WERI-Rb-1 (cell line): ENCODE measurements around the gene TBX18.
A peak's percentile ranks its signal among the peaks of the same experiment; 100 is the strongest.

ENCODE experiments used
- DNase-seq: peaks from one replicate; pipeline ENCODE4 v3.0.0-alpha.2; 2020
- H3K27ac ChIP-seq: fragments of 250-450 bp; sonication (Bioruptor Pico); 2 replicates; pipeline ENCODE4 v1.5.1; 2020; ENCODE audit warnings: mild to moderate bottlenecking, moderate library complexity
- H3K27me3 ChIP-seq: fragments of 250-450 bp; sonication (Bioruptor Pico); 2 replicates; pipeline ENCODE4 v1.5.1; 2021; ENCODE audit warnings: mild to moderate bottlenecking, low read depth, moderate library complexity; ENCODE audit not compliant: insufficient read depth, severe bottlenecking
- H3K36me3 ChIP-seq: fragments of 250-450 bp; sonication (Bioruptor Pico); 2 replicates; pipeline ENCODE4 v1.5.1; 2020; ENCODE audit warnings: mild to moderate bottlenecking, moderate library complexity
- H3K4me3 ChIP-seq: 2 replicates; pipeline ENCODE4 v1.5.1; 2011; ENCODE audit warnings: low read depth, mild to moderate bottlenecking, control low read depth, low read length
- H3K9me3 ChIP-seq: fragments of 250-450 bp; sonication (Bioruptor Pico); 2 replicates; pipeline ENCODE4 v1.5.1; 2021; ENCODE audit warnings: mild to moderate bottlenecking, moderate library complexity; ENCODE audit not compliant: severe bottlenecking
- TF ChIP-seq, protein P1 (sequence below): IDR thresholded peaks from 2 replicates; pipeline ENCODE4 v1.5.1; 2011; ENCODE audit warnings: low read depth, mild to moderate bottlenecking, control low read depth, inconsistent platforms, low read length

TBX18 gene

DNA sequence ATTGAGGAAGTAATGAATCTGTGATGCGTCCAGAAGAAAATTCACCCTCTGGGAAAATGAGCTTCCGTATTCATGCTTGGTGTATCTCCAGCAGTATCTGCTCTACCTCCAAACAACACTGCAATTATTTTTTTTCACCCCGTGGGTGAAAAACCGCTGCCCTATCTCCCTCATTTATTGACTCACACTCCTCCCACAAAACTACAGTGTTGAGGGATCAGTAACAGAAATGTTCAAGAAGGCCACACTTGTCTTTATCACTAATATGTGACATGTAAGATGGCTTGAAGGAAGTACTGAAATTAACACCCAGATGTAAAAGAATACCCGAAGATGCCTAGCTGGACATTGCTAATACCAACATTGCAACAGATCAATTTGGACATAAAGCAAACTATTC lies 4.9 kb upstream of the TBX18 start:
- DNase-seq: no peak
- no peaks in the 10 kb centered on the region for H3K36me3 ChIP-seq
- H3K4me3 ChIP-seq: no peak overlapping the region
- no peaks in the 10 kb centered on the region for H3K9me3 ChIP-seq
- H3K27me3 ChIP-seq: no peaks in the 10 kb centered on the region
- TF ChIP-seq, protein P1, sequence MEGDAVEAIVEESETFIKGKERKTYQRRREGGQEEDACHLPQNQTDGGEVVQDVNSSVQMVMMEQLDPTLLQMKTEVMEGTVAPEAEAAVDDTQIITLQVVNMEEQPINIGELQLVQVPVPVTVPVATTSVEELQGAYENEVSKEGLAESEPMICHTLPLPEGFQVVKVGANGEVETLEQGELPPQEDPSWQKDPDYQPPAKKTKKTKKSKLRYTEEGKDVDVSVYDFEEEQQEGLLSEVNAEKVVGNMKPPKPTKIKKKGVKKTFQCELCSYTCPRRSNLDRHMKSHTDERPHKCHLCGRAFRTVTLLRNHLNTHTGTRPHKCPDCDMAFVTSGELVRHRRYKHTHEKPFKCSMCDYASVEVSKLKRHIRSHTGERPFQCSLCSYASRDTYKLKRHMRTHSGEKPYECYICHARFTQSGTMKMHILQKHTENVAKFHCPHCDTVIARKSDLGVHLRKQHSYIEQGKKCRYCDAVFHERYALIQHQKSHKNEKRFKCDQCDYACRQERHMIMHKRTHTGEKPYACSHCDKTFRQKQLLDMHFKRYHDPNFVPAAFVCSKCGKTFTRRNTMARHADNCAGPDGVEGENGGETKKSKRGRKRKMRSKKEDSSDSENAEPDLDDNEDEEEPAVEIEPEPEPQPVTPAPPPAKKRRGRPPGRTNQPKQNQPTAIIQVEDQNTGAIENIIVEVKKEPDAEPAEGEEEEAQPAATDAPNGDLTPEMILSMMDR: no peak
- H3K27ac ChIP-seq: no peak overlapping the region

DNA sequence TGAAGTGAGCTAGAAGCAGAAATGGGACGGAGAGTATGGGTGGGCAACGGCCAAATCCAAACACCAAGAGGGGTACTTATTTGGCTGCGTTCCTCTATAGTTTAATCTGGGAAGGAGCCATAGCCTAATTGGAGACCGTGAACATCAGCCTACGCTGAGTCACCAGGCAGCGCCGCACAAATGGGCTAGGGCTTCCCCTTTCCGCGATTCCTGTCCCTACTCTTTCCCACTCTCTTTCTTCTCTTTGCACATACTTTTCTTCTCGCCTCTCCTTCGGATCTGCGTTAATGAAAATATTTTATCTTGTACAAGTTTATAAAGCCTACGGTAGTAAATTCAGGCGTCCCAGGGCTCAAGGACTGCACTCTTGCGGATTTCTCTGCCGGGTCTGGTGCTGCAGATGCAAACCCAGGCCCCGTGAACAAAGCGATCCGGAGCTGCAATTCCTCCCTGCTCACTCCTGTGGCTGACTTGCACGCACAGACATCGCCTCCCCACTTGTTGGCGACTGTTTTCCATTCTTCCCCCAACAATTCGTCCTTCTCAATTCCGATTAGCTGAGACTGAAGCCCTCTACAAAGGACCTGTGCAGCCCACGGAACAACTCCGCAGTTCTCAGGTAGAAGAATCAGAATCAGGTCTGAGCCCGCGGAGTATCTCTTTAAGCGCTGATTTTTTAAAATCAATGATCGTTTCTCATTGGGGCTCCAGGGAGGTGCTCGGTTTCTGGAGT lies 4.2 kb upstream of the TBX18 start:
- DNase-seq: peak; percentile 33
- H3K27ac ChIP-seq: no peak overlapping the region

DNA sequence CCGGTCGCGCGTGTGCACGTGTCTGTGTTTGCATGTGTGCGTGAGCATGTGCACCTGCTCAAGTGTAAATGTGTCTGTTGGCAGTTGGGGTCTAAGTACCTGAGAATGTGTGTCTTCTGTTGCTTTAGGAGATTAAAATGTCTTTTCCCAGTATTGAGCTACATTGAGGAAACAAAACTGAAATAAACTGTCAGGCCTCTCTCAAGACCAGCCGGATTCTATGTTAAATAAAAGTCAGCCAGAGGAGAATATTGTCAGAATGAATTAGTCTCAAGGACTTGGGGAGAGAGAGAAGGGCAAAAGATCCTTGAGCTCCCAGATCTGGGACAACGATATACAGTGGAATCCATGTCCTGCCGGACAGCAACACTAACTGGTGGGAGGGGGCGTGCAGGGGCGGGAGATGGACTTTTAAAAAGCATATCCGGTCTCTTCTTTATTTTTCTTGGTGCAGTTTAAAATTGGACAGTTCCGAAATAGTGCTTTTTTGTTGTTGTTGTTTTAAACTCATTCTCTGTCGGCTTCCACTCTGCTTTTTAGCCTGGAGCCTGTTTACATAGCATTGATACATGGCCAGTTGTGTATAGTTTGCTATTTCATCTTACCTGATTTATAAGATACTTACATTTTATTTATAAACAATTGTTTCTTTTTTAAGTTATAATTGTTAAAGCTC lies 3.3 kb upstream of the TBX18 start:
- no peaks in the 10 kb centered on the region for H3K9me3 ChIP-seq
- no peaks in the 10 kb centered on the region for H3K27me3 ChIP-seq

More for the DNA sequence above, 4.2 kb upstream of the TBX18 start:
- Histone ChIP-seq H3K27me3 (no peaks in the 10 kb centered on the region), H3K9me3 (no peaks in the 10 kb centered on the region), H3K4me3 (peak overlapping the region; percentile 26), H3K36me3 (no peaks in the 10 kb centered on the region)
- TF ChIP-seq, protein P1: no peak

DNA sequence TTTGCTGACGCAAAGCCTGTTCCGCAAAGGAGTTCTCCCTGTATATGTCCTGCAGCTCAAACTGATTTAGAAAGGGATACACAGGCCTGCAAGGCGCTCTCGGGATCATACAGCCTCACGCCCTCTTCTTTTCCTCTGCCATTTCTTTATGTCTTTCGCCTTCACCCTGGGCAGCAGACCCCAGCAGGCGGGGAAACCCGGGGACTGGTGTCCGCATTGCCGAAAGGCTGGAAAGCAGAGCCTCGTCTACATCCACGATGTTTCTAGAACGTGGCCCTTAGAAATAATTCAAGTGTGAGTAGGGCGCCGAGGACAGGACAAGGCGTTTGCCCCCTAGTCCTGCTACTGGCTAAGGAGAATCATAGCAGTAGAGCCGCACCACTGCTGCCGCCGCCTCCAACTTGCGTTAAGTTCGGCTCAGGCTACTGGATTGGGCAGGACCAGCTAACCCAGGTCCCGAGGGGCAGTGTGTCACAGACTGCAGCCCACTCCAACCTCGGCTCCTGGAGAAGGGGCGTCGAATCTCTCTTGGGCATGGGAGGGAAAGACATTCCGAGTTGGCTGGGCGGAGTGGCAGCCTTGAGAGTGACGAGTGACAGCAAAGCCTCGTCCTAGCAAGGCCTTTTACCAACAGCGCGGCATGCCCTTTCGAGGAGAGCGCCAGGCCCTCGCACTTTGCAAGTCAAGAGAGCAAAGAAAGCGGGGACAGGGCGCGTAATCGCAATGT lies 2.6 kb upstream of the TBX18 start:
- Histone ChIP-seq H3K27me3 (no peaks in the 10 kb centered on the region), H3K36me3 (no peaks in the 10 kb centered on the region), H3K27ac (no peak overlapping the region), H3K4me3 (no peak overlapping the region), H3K9me3 (no peaks in the 10 kb centered on the region)
- TF ChIP-seq, protein P1: no peak
- DNase-seq: no peak

More for the DNA sequence above, 3.3 kb upstream of the TBX18 start:
- DNase-seq: no peak
- Histone ChIP-seq H3K4me3 (no peak overlapping the region), H3K36me3 (no peaks in the 10 kb centered on the region), H3K27ac (no peak overlapping the region)
- TF ChIP-seq, protein P1: no peak

DNA sequence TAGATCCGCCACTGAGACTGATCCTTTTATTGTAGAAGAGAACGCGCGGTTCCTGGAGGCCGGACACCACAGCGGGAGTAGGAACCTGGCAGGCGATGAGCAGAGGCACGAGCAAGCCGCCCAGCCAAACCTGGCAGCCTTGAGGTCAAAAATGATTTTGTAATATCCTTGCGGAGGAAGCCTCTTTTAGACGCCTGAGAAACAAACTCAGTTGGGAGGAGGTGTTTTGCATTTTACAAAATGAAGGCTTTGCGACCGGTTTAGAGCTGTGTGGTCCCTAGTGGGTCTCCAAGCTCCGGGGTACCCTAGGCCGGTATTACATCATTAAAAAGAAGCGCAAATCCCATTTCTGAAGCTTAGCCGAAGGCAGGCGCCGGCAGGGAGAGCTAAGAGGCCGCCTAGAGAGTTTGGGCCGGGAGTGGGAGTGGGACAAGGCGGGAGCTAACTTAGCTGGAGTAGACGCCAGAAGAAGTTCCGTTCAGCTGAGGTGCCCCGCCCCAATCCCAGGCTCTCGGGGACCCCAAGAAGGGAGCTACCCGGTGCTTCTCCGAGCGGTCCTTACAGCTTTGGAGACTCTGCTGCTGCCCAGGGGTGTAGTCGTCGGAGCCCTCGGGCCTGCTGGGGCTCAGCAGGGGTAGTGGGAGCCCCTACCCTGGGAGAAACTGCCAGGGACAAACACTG lies 1.9 kb upstream of the TBX18 start:
- Histone ChIP-seq H3K4me3 (no peak overlapping the region), H3K27me3 (no peaks in the 10 kb centered on the region), H3K27ac (no peak overlapping the region), H3K36me3 (no peaks in the 10 kb centered on the region), H3K9me3 (no peaks in the 10 kb centered on the region)
- TF ChIP-seq, protein P1: no peak
- DNase-seq: no peak
